ENCODE data around the gene ZSCAN31. TPM values are rescaled to one million over a fixed set of nuclear protein-coding genes. Genes with fewer than 3 reads are reported as not detected.

ZSCAN31 gene
- total and polyA plus RNA-seq, 9 of the 15 experiments (the other 6 are each of a cell fraction or from before 2014, with no cell fraction given) = 3.9 to 12.1 (median 7.0) TPM

DNA sequence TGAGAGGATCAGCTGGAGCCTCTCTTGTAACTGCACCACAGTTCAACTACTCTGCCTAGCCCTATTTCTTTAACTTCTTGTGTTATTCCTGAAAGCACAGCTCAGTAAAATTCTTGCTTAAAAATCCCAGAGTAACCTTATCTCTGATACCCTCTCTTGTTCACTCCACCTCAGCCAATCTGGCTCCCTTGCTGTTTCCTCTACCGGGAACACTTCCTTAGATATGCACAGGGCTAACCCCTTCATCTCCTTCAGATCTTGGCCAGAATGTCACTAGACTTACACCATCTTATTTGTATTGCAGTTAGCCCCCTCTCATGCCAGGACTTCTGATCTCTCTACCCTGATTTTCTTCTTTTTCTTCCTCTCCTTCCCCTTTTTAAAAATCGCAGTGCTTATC lies 11.2 kb upstream of the ZSCAN31 start (continued):
- TF ChIP-seq, protein P1, sequence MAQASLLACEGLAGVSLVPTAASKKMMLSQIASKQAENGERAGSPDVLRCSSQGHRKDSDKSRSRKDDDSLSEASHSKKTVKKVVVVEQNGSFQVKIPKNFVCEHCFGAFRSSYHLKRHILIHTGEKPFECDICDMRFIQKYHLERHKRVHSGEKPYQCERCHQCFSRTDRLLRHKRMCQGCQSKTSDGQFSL (CRISPR knock-in tag; IDR thresholded peaks at IDR 0.05) = no peak
- TF ChIP-seq, protein P1 (tag; IDR thresholded peaks at IDR 0.05) = no peak
- no peak for TF ChIP-seq C11orf30 (IDR thresholded peaks at IDR 0.05; ENCODE audit: low read depth)
- TF ChIP-seq ZNF12 (CRISPR knock-in tag; IDR thresholded peaks at IDR 0.05) = no peak
- no peak for TF ChIP-seq ZNF785 (CRISPR knock-in tag; IDR thresholded peaks at IDR 0.05)
- no peak for TF ChIP-seq SRF (CRISPR knock-in tag; IDR thresholded peaks at IDR 0.05)
- no peak for TF ChIP-seq ZNF584 (CRISPR knock-in tag; IDR thresholded peaks at IDR 0.05; ENCODE audit: low read depth)
- TF ChIP-seq MTA1 (IDR thresholded peaks at IDR 0.05; ENCODE audit: borderline replicate concordance) = peak; percentile 53; the same call in 1 of the 2 replicates
- no peak for TF ChIP-seq CREBBP (IDR thresholded peaks at IDR 0.05; ENCODE audit: low read depth, low read length)
- no peak for TF ChIP-seq MAFF (IDR thresholded peaks at IDR 0.05; ENCODE audit: low read length)
- no peak for TF ChIP-seq ARNT (IDR thresholded peaks at IDR 0.05)
- TF ChIP-seq, protein P2, sequence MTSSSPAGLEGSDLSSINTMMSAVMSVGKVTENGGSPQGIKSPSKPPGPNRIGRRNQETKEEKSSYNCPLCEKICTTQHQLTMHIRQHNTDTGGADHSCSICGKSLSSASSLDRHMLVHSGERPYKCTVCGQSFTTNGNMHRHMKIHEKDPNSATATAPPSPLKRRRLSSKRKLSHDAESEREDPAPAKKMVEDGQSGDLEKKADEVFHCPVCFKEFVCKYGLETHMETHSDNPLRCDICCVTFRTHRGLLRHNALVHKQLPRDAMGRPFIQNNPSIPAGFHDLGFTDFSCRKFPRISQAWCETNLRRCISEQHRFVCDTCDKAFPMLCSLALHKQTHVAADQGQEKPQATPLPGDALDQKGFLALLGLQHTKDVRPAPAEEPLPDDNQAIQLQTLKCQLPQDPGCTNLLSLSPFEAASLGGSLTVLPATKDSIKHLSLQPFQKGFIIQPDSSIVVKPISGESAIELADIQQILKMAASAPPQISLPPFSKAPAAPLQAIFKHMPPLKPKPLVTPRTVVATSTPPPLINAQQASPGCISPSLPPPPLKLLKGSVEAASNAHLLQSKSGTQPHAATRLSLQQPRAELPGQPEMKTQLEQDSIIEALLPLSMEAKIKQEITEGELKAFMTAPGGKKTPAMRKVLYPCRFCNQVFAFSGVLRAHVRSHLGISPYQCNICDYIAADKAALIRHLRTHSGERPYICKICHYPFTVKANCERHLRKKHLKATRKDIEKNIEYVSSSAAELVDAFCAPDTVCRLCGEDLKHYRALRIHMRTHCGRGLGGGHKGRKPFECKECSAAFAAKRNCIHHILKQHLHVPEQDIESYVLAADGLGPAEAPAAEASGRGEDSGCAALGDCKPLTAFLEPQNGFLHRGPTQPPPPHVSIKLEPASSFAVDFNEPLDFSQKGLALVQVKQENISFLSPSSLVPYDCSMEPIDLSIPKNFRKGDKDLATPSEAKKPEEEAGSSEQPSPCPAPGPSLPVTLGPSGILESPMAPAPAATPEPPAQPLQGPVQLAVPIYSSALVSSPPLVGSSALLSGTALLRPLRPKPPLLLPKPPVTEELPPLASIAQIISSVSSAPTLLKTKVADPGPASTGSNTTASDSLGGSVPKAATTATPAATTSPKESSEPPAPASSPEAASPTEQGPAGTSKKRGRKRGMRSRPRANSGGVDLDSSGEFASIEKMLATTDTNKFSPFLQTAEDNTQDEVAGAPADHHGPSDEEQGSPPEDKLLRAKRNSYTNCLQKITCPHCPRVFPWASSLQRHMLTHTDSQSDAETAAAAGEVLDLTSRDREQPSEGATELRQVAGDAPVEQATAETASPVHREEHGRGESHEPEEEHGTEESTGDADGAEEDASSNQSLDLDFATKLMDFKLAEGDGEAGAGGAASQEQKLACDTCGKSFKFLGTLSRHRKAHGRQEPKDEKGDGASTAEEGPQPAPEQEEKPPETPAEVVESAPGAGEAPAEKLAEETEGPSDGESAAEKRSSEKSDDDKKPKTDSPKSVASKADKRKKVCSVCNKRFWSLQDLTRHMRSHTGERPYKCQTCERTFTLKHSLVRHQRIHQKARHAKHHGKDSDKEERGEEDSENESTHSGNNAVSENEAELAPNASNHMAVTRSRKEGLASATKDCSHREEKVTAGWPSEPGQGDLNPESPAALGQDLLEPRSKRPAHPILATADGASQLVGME (CRISPR knock-in tag; IDR thresholded peaks at IDR 0.05) = no peak
- peak; percentile 40; the same call in 1 of the 2 replicates for TF ChIP-seq PTTG1 (tag; IDR thresholded peaks at IDR 0.05; ENCODE audit: low read depth)
- no peak for TF ChIP-seq RHOXF2B (CRISPR knock-in tag; conservative IDR thresholded peaks at IDR 0.05)
- TF ChIP-seq, protein P3, sequence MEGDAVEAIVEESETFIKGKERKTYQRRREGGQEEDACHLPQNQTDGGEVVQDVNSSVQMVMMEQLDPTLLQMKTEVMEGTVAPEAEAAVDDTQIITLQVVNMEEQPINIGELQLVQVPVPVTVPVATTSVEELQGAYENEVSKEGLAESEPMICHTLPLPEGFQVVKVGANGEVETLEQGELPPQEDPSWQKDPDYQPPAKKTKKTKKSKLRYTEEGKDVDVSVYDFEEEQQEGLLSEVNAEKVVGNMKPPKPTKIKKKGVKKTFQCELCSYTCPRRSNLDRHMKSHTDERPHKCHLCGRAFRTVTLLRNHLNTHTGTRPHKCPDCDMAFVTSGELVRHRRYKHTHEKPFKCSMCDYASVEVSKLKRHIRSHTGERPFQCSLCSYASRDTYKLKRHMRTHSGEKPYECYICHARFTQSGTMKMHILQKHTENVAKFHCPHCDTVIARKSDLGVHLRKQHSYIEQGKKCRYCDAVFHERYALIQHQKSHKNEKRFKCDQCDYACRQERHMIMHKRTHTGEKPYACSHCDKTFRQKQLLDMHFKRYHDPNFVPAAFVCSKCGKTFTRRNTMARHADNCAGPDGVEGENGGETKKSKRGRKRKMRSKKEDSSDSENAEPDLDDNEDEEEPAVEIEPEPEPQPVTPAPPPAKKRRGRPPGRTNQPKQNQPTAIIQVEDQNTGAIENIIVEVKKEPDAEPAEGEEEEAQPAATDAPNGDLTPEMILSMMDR (IDR thresholded peaks at IDR 0.05 in 2 of 3, conservative IDR thresholded peaks at IDR 0.05 in 1 of 3; ENCODE audit: insufficient read depth in 2 of 3, low read depth in 1 of 3, low read length in 3 of 3) = no peak
- no peak for TF ChIP-seq NR2C1 (IDR thresholded peaks at IDR 0.05)
- TF ChIP-seq NR2C1 (tag; IDR thresholded peaks at IDR 0.05) = no peak
- TF ChIP-seq NFATC3 (IDR thresholded peaks at IDR 0.05) = no peak
- TF ChIP-seq NELFE (IDR thresholded peaks at IDR 0.05; ENCODE audit: insufficient read depth, insufficient read length) = no peak
- TF ChIP-seq NCOR1 (IDR thresholded peaks at IDR 0.05) = no peak
- no peak for TF ChIP-seq ZKSCAN3 (CRISPR knock-in tag; IDR thresholded peaks at IDR 0.05)
- TF ChIP-seq TSC22D4 (tag; IDR thresholded peaks at IDR 0.05) = no peak
- TF ChIP-seq FOXM1 (IDR thresholded peaks at IDR 0.05; ENCODE audit: low read depth) = no peak
- TF ChIP-seq FOXM1 (CRISPR knock-in tag; IDR thresholded peaks at IDR 0.05; ENCODE audit: low read depth) = no peak

Data from K562 (cell line).